Activated CD4-positive, alpha-beta T cell treated with anti-CD3 and anti-CD28 coated beads, Interleukin-2, amount 10 ng/mL, durations not matched to agents 7 days and 5 days (primary cell): Measurements from ENCODE around the gene ACAD10. TPM values are rescaled to one million over a fixed set of nuclear protein-coding genes. Genes with fewer than 3 reads are reported as not detected.

Source experiments
- CTCF ChIA-PET: fragments of 350-600 bp; sonication (Branson Sonifier 250); formaldehyde crosslinking; loops from one replicate; lab custom pipeline; 2021; ENCODE audit warnings: antibody characterized with exemption; lab: Charles Lee
- POLR2A ChIA-PET: fragments of 350-600 bp; sonication (Branson Sonifier 250); formaldehyde crosslinking; loops from one replicate; lab custom pipeline; 2021; ENCODE audit warnings: antibody characterized with exemption; lab: Charles Lee
- DNase-seq: peaks from one replicate; pipeline ENCODE4 v3.0.0-alpha.2; 2020
- H3K27ac Mint-ChIP-seq: one replicate; pipeline ENCODE4 v1.8.0; 2021; ENCODE audit warnings: mild to moderate bottlenecking, moderate library complexity, mixed read lengths
- H3K27me3 Mint-ChIP-seq: one replicate; pipeline ENCODE4 v1.8.0; 2021; ENCODE audit warnings: mixed read lengths
- H3K36me3 Mint-ChIP-seq: one replicate; pipeline ENCODE4 v1.8.0; 2021; ENCODE audit warnings: low read depth, mixed read lengths
- H3K4me1 Mint-ChIP-seq: one replicate; pipeline ENCODE4 v1.8.0; 2021; ENCODE audit warnings: mixed read lengths
- H3K4me3 Mint-ChIP-seq: one replicate; pipeline ENCODE4 v1.8.0; 2021; ENCODE audit warnings: mild to moderate bottlenecking, moderate library complexity, mixed read lengths
- H3K9me3 Mint-ChIP-seq: one replicate; pipeline ENCODE4 v1.8.0; 2021; ENCODE audit warnings: mixed read lengths
- total RNA-seq, 2 experiments: library from RNA; stranded (reverse); gene quantifications; one replicate each; pipeline ENCODE4 v1.2.3, GENCODE V29; 2021

The ACAD10 gene
- total RNA-seq, 2 experiments from 2014 or later = 29.7 to 30.8 TPM

DNA sequence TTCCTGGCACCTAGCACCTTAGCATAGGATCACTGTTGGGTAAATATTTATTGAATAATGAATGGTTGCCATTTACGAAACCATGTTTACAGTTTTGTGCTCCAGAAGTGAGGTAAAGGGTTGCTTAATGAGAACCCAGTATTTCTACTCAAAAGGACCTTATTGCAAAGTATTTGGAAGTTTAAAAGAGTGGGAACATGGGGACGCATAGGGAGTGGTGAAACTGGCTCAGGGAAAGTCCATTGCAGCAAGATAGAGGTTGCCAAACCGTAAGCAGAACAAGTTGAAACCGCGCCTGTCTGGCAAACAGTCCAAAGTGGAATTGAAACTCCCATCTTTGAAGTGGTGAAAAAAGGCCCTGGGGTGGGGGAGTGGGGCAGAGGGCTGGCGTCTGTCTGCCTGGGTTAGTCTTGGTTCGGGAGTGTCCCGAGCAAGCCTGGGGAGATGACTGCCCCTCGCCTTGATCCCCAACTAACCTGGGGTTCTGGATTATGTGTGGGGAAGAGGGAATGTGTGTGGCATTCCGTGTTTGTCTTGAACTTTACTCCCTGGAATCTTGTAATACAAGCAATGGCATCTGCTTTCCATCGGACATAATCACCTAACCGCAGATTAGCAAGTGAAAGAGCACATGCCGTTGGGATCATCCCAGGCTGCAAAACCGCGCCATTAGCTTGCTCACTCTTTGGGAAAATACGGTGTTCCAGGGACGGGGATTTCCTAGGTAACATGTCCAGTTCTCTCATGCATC is 88.1 kb downstream of the ACAD10 start:
- no peak for DNase-seq
- ChIA-PET CTCF (no interaction called here), POLR2A (no interaction called here)
- H3K27me3 Mint-ChIP-seq = peaks cover 5% of the 10 kb centered on the region
- H3K9me3 Mint-ChIP-seq = no peaks in the 10 kb centered on the region
- no peak overlapping the region for H3K27ac Mint-ChIP-seq
- H3K36me3 Mint-ChIP-seq = no peaks in the 10 kb centered on the region
- peaks cover 6% of the 10 kb centered on the region for H3K4me1 Mint-ChIP-seq
- H3K4me3 Mint-ChIP-seq = no peak overlapping the region

DNA sequence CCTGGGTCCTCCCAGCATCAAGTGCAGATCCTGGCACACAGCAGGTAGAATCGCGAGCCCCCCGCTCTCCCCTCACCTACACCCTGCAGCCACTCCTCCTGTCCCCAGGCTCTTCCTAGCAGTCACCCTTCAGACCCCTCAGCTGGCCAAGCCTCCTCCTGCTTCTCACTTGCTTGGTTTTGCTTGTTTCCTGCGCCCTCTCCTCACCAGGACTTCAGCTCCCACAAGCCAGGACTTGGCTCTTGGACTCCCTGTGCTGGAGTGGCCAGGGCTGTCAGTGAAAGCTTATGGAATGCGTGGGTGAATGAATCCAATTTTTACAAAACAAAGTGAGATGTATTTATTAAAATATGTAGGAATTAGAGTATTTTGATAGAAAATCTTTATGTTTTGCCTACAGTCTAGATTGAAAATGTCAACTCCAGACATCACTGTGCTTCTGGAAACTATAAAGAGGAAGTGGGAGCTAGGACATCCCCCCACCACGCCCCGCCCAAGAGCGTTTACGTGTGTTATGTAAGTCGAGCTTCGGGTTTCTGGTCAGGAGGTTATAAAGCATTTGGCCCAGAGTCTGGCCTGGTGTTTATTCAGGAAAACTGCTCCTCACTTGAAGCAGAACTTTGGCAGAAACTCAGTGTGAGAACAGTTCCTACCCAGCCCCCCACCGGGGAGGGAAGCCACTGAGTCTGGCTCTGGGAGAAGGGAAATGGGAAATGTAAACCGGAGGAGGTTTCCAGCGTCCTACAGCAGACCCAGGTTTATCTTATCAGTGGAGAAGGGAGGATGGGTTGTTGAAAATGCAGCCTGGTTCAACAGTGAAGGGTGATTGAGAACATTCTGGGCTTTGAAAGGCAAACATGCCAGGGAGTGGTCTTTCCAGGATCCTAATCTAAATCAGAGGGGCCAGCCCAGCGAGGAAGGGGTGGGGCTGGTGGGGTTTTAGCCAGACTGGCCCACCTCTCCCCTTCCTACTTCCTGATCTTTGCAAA is 89.6 kb downstream of the ACAD10 start:
- Mint-ChIP-seq H3K27ac (no peak overlapping the region), H3K36me3 (no peaks in the 10 kb centered on the region), H3K9me3 (no peaks in the 10 kb centered on the region), H3K27me3 (peaks cover 2% of the 10 kb centered on the region), H3K4me3 (no peak overlapping the region), H3K4me1 (peaks cover 6% of the 10 kb centered on the region)
- no peak for DNase-seq
- POLR2A ChIA-PET = no interaction called here
- CTCF ChIA-PET = interaction anchor here (0.7 kb wide), 1 partner anchor 40 kb away, joined by 4 read pairs; no protein-coding TSS in a partner anchor

DNA sequence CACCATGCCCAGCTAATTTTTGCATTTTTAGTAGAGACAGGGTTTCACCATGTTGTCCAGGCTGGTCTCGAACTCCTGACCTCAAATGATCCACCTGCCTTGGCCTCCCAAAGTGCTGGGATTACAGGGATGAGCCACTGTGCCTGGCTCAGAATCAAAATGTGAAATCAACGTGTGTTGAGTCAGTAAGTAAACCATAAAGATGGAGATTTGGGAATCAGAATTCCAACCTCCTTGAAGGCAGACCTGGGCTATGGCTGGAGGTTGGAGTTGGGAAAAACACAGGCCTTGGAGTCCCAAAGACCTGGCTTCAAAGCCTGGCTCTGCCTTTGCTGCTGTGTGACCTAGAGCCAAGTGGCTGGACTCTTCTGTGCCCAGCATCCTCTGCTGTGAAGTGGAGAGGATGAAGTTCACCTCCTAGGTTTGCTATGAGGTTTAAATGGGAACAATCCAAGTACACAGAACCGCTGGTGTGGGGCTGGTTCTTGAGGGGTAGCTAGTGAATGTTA is 91.0 kb downstream of the ACAD10 start:
- H3K4me3 Mint-ChIP-seq = no peak overlapping the region
- H3K4me1 Mint-ChIP-seq = peaks cover 6% of the 10 kb centered on the region
- peaks cover 2% of the 10 kb centered on the region for H3K27me3 Mint-ChIP-seq
- no peak for DNase-seq
- no peaks in the 10 kb centered on the region for H3K36me3 Mint-ChIP-seq
- H3K27ac Mint-ChIP-seq = no peak overlapping the region
- POLR2A ChIA-PET = no interaction called here
- CTCF ChIA-PET = no interaction called here
- no peaks in the 10 kb centered on the region for H3K9me3 Mint-ChIP-seq

DNA sequence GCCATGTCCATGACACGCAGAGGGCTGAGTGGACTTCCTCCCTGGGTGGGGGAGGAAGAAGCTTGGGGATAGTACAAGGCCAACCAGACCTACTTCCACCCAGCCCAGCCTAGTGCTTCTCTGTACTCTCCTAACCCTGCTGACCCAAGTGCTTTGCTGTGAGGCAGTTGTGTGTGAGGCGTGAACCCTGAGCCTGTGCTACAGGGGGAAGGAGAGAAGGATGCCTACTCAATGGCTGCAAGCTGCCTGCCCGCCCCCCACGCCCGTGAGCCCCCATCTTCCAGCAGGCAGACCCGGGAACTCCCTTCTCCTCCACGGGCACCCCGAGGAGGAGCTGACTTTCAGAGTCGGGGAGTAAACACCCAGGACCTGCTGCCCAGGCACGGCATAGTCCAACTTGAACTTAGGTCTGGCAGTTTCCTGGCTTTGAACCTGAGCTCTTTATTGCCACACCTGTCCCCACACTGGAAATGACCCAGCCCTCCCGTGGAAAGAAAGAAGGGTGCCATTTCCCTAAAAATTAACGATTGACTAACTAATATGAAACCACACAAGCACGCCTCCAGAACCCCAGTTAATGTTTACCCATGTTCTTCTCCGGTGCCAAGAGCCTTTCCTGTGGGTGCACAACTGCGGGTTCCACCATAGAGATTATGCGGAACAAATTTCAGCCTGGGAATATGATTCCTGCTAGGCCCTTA is 91.6 kb downstream of the ACAD10 start:
- Mint-ChIP-seq H3K36me3 (no peaks in the 10 kb centered on the region), H3K27ac (no peak overlapping the region), H3K27me3 (peaks cover 2% of the 10 kb centered on the region), H3K4me1 (peaks cover 6% of the 10 kb centered on the region), H3K9me3 (no peaks in the 10 kb centered on the region), H3K4me3 (no peak overlapping the region)
- ChIA-PET POLR2A (no interaction called here), CTCF (no interaction called here)
- DNase-seq = no peak

DNA sequence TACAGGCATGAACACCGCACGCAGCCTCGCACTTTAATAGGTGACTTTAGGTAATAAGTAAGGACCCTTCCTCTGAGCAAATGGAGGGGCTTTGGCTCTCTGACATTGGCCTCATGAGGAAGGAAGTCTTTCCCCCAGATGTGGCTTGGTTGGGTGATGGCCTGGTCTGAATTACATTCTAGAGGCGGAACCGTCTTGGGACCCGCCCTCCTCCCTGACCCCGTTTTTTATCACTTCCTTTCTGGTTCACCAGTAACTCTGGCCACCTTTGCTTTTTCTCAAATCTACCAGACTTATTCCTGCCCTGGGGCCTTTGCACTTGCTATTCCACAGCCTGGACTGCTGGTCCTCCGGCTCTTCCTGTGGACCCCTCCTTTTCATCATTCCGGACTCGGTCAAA is 94.3 kb downstream of the ACAD10 start:
- H3K27me3 Mint-ChIP-seq = peaks cover 2% of the 10 kb centered on the region
- no peaks in the 10 kb centered on the region for H3K36me3 Mint-ChIP-seq
- H3K27ac Mint-ChIP-seq = no peak overlapping the region
- no peaks in the 10 kb centered on the region for H3K9me3 Mint-ChIP-seq
- H3K4me1 Mint-ChIP-seq = peaks cover 6% of the 10 kb centered on the region
- DNase-seq = no peak
- ChIA-PET POLR2A (no interaction called here), CTCF (interaction anchor here (0.8 to 1.0 kb wide), 2 partner anchors 20 to 293 kb away, joined by 3 read pairs; no protein-coding TSS in a partner anchor)
- H3K4me3 Mint-ChIP-seq = no peak overlapping the region

DNA sequence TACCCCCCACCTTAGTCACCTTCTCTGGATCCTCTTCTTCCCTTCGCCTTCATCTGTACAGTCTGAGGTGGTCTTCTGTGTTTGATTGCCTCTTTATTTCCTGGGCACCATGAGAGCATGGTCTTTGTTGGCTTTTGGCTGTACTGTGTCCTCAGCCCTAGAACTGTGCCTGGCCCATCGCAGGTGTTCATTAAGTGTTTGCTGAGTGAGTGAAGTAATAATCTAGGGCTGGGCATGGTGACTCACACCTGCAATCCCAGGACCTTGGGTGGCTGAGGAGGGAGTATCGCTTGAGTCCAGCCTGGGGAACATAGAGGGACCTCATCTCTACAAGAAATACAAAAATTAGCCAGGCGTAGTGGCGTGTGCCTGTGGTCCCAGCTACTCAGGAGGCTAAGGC is 94.8 kb downstream of the ACAD10 start:
- CTCF ChIA-PET = no interaction called here
- no peaks in the 10 kb centered on the region for H3K9me3 Mint-ChIP-seq
- DNase-seq = no peak
- H3K4me1 Mint-ChIP-seq = peaks cover 4% of the 10 kb centered on the region
- H3K27me3 Mint-ChIP-seq = peaks cover 1% of the 10 kb centered on the region
- H3K36me3 Mint-ChIP-seq = no peaks in the 10 kb centered on the region
- H3K27ac Mint-ChIP-seq = no peak overlapping the region
- POLR2A ChIA-PET = no interaction called here
- H3K4me3 Mint-ChIP-seq = no peak overlapping the region

DNA sequence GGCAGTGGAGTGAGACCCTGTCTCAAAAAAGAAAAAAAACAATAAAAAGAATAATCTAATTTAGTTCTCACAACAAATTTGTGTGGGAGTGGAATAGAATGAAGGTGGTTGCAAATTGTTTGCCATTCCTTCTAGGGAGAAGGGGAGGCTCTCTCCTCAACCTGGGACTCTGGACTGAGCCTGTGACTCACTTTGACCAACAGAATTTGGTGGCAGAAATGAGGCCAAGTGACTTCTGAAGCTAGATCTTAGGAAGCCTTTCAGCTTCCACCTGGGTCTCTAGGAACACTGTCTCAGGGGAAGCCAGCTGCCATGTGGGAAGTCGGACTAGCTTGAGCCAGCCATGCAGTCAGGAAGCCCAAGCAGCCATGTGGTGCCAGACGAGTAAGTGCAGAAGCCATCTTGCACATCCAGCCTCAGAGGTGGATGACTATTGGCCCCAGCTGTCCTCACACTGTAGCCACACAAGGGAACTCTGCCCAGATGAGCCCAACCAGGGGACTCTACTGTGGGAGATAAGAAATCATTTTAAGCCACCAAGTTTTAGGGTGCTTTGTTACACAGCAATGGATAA is 95.3 kb downstream of the ACAD10 start:
- Mint-ChIP-seq H3K27me3 (no peaks in the 10 kb centered on the region), H3K27ac (no peak overlapping the region), H3K4me1 (no peaks in the 10 kb centered on the region), H3K36me3 (no peaks in the 10 kb centered on the region), H3K4me3 (no peak overlapping the region), H3K9me3 (no peaks in the 10 kb centered on the region)
- ChIA-PET POLR2A (no interaction called here), CTCF (no interaction called here)
- no peak for DNase-seq

DNA sequence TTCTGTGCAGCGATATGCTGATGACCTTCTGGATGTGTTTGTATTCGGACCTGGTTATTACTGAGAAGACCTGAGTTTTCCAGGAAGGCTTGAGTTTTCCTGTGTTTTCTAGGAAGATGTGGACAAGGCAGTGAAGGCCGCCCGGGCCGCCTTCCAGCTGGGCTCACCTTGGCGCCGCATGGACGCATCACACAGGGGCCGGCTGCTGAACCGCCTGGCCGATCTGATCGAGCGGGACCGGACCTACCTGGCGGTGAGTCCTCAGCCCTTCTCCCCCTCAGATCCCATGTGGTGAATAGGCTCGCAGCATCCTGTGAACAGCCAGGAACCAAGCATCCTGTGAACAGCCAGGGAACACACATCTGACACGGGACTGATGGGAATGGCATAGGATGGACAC is 97.2 kb downstream of the ACAD10 start:
- no peak for DNase-seq
- Mint-ChIP-seq H3K27ac (no peak overlapping the region), H3K4me1 (no peaks in the 10 kb centered on the region), H3K4me3 (no peak overlapping the region), H3K36me3 (no peaks in the 10 kb centered on the region), H3K27me3 (no peaks in the 10 kb centered on the region), H3K9me3 (no peaks in the 10 kb centered on the region)
- CTCF ChIA-PET = interaction anchor here (0.6 kb wide), 1 partner anchor 32 kb away, joined by 3 read pairs; no protein-coding TSS in a partner anchor
- POLR2A ChIA-PET = no interaction called here

DNA sequence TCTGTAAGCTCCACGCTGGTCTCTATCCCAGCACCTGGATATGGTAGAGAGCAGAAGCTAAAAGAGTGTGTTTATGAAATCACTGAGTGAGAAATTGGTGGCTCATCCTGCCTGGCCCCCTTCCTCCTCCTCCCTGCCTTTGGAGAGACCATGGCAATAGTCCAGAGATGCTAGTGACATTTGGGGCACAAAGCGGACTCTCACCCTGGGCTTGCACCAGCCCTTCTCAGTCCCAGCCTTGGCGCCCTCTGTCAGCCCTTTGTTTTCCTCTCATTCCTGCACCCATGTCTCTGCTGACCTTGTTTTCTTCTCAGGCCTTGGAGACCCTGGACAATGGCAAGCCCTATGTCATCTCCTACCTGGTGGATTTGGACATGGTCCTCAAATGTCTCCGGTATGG is 99.1 kb downstream of the ACAD10 start:
- Mint-ChIP-seq H3K9me3 (no peaks in the 10 kb centered on the region), H3K27ac (no peak overlapping the region), H3K4me1 (no peaks in the 10 kb centered on the region), H3K4me3 (no peak overlapping the region), H3K36me3 (no peaks in the 10 kb centered on the region), H3K27me3 (no peaks in the 10 kb centered on the region)
- no peak for DNase-seq
- ChIA-PET POLR2A (no interaction called here), CTCF (interaction anchor here (0.6 to 1.5 kb wide), 3 partner anchors 21 to 40 kb away, joined by 3 read pairs; no protein-coding TSS in a partner anchor)

DNA sequence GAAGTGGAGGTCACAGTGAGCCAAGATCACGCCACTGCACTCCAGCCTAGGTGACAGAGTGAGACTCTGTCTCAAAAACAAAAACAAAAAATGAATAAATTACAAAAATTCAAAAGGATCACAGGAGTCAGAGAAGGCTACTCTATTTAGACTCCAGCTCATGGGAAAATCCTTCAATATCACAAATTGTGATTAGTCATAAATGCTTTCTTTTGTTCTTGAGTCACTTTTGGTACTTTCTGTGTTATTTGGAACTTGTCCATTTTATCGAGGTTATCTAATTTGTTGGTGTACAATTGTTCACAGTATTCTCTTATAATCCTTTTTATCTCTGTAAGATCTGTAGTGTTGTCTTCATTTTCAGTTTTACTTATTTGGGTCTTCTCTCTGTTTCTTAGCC is 99.8 kb downstream of the ACAD10 start:
- no peaks in the 10 kb centered on the region for H3K36me3 Mint-ChIP-seq
- no peaks in the 10 kb centered on the region for H3K27me3 Mint-ChIP-seq
- H3K4me3 Mint-ChIP-seq = no peak overlapping the region
- H3K9me3 Mint-ChIP-seq = no peaks in the 10 kb centered on the region
- no peaks in the 10 kb centered on the region for H3K4me1 Mint-ChIP-seq
- ChIA-PET CTCF (interaction anchor here (0.9 to 1.5 kb wide), 2 partner anchors 21 to 27 kb away, joined by 3 read pairs; no protein-coding TSS in a partner anchor), POLR2A (no interaction called here)
- no peak for DNase-seq
- no peak overlapping the region for H3K27ac Mint-ChIP-seq

DNA sequence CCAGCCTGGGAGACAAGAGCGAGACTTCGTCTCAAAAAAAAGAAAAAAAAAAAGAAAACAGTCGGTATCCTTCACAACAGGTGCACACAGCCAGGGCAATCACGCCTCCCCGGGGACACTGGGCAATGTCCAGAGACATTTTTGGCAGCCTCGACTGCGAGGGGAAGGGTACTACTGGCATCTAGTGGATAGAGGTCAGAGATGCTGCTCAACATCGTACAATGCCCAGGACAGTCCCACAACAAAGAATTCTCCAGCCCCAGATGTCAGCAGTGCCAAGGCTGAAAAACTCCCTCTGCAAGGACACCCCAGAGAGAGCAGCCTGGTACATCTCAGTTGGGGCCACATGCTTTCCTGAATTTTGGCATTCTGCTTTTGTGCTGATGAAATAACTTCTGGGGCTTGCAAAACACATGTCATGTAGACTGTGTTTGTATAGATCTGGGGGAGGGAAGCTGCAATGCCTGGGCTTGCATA is 102.4 kb downstream of the ACAD10 start:
- no peaks in the 10 kb centered on the region for H3K27me3 Mint-ChIP-seq
- H3K36me3 Mint-ChIP-seq = no peaks in the 10 kb centered on the region
- H3K4me1 Mint-ChIP-seq = no peaks in the 10 kb centered on the region
- H3K27ac Mint-ChIP-seq = no peak overlapping the region
- CTCF ChIA-PET = no interaction called here
- H3K9me3 Mint-ChIP-seq = no peaks in the 10 kb centered on the region
- DNase-seq = no peak
- no peak overlapping the region for H3K4me3 Mint-ChIP-seq
- POLR2A ChIA-PET = no interaction called here

DNA sequence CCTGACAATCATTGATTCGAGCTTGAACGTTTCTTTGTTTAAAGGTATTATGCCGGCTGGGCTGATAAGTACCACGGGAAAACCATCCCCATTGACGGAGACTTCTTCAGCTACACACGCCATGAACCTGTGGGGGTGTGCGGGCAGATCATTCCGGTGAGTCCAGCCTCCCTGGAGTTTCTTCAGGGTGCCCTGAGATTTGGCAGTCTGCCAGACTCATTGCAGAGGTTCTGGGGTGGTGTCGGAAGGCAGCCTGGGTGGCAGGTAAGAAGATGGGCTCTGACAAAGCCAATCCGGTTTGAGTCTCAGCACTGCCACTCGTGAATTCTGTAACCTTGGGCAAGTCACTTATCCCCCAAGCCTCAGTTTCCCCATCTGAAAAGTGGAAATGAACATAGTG is 103.9 kb downstream of the ACAD10 start:
- H3K4me1 Mint-ChIP-seq = no peaks in the 10 kb centered on the region
- no peak overlapping the region for H3K27ac Mint-ChIP-seq
- POLR2A ChIA-PET = no interaction called here
- no peaks in the 10 kb centered on the region for H3K9me3 Mint-ChIP-seq
- no peaks in the 10 kb centered on the region for H3K36me3 Mint-ChIP-seq
- CTCF ChIA-PET = interaction anchor here (0.7 to 1.5 kb wide), 3 partner anchors 8 to 23 kb away, joined by 3 to 4 read pairs (median 3); no protein-coding TSS in a partner anchor
- H3K4me3 Mint-ChIP-seq = no peak overlapping the region
- no peaks in the 10 kb centered on the region for H3K27me3 Mint-ChIP-seq
- DNase-seq = no peak
